ACC112 (cell line): Measurements from ENCODE around the gene OR5H14.
"Not testable (repeated sequence)": the region's sequence is repeated elsewhere in the genome, so short reads cannot be mapped to it uniquely, and the experiment has no call there.

Experiments used
- H2AFZ ChIP-seq: fragments of 200-600 bp; sonication (generic); one replicate; pipeline ENCODE4 v1.6.0; 2017; ENCODE audit warnings: antibody characterized with exemption, low read length; ENCODE audit not compliant: unreplicated experiment
- H3K27ac ChIP-seq: fragments of 200-600 bp; sonication (generic); 2 replicates; pipeline ENCODE4 v1.5.1; 2014; ENCODE audit warnings: low read depth, mild to moderate bottlenecking, antibody characterized with exemption, low read length, moderate library complexity
- H3K27me3 ChIP-seq: fragments of 200-600 bp; sonication (generic); 2 replicates; pipeline ENCODE4 v1.6.1; 2014; ENCODE audit warnings: mild to moderate bottlenecking, antibody characterized with exemption, low read length, moderate library complexity, mixed read lengths; ENCODE audit not compliant: insufficient read depth
- H3K36me3 ChIP-seq: fragments of 200-600 bp; sonication (generic); 2 replicates; pipeline ENCODE4 v1.6.1; 2016; ENCODE audit warnings: mild to moderate bottlenecking, antibody characterized with exemption, low read length, moderate library complexity, mixed read lengths; ENCODE audit not compliant: insufficient read depth
- H3K4me1 ChIP-seq: fragments of 200-600 bp; sonication (generic); one replicate; pipeline ENCODE4 v1.6.1; 2016; ENCODE audit warnings: low read length, mixed read lengths; ENCODE audit not compliant: insufficient read depth, unreplicated experiment, control insufficient read depth
- H3K4me3 ChIP-seq: fragments of 200-600 bp; sonication (generic); 2 replicates; pipeline ENCODE4 v1.5.1; 2014; ENCODE audit warnings: mild to moderate bottlenecking, low read depth, low read length
- H3K79me2 ChIP-seq: fragments of 200-600 bp; sonication (generic); one replicate; pipeline ENCODE4 v1.6.0; 2016; ENCODE audit warnings: low read length; ENCODE audit not compliant: control insufficient read depth, unreplicated experiment, insufficient read depth

OR5H14 gene

GRCh38 chr3:98196293-98196692 is 49.0 kb downstream of the OR5H14 start:
- not testable (repeated sequence) for H3K79me2 ChIP-seq, H3K4me3 ChIP-seq, H3K27me3 ChIP-seq, H3K27ac ChIP-seq, H2AFZ ChIP-seq, H3K4me1 ChIP-seq, H3K36me3 ChIP-seq

GRCh38 chr3:98199020-98199419 is 51.7 kb downstream of the OR5H14 start:
- no peak overlapping the region for H3K27ac ChIP-seq
- no peaks in the 10 kb centered on the region for H3K36me3 ChIP-seq
- no peak overlapping the region for H2AFZ ChIP-seq
- H3K79me2 ChIP-seq: no peaks in the 10 kb centered on the region
- H3K4me3 ChIP-seq: no peak overlapping the region
- H3K27me3 ChIP-seq: no peaks in the 10 kb centered on the region
- H3K4me1 ChIP-seq: no peaks in the 10 kb centered on the region
